GM23248 (cell line): ENCODE measurements around the gene VPS33A.

Source experiments
- EZH2 ChIP-seq: fragments of 200-600 bp; sonication (generic); IDR thresholded peaks from 2 replicates; pipeline ENCODE4 v1.6.1; 2018; ENCODE audit warnings: antibody characterized with exemption, mild to moderate bottlenecking; ENCODE audit not compliant: insufficient read depth, poor library complexity, severe bottlenecking
- EZH2phosphoT487 ChIP-seq: fragments of 200-600 bp; sonication (generic); IDR thresholded peaks from 2 replicates; pipeline ENCODE4 v1.6.1; 2018; ENCODE audit warnings: antibody characterized with exemption, moderate library complexity, mild to moderate bottlenecking, low read depth; ENCODE audit not compliant: insufficient read depth

GRCh38 chr12:122207391-122207790 is 58.9 kb downstream of the VPS33A start:
- TF ChIP-seq EZH2phosphoT487 (no peak), EZH2 (no peak)
